Keratinocyte (primary cell): ENCODE measurements around the gene GRIN2C.

Source experiments
- CTCF ChIP-seq, 3 experiments: IDR thresholded peaks in 1 of 3; conservative IDR thresholded peaks in 1 of 3; optimal IDR thresholded peaks in 1 of 3; 2 replicates in 2 of 3; 3 replicates in 1 of 3; pipeline versions ENCODE3 to v1.5.1; 2011; ENCODE audit warnings: low read length in 3 of 3, mild to moderate bottlenecking in 3 of 3, moderate library complexity in 2 of 3, control low read depth in 1 of 3, inconsistent platforms in 1 of 3; ENCODE audit not compliant: insufficient read depth in 2 of 3; ENCODE audit errors: extremely low read depth in 1 of 3
- EZH2 ChIP-seq: IDR thresholded peaks from one replicate; pipeline ENCODE4 v1.6.1; 2012; ENCODE audit warnings: inconsistent platforms, mild to moderate bottlenecking, low read length, moderate library complexity

GRCh38 chr17:74832421-74832820 lies 27.3 kb downstream of the GRIN2C start:
- TF ChIP-seq CTCF (optimal IDR thresholded peaks at IDR 0.05 in 1 of 3, IDR thresholded peaks at IDR 0.05 in 1 of 3, conservative IDR thresholded peaks at IDR 0.05 in 1 of 3; ENCODE audit: extremely low read depth in 1 of 3, insufficient read depth in 2 of 3, low read length in 3 of 3) (no peak), EZH2 (no peak)
